ENCODE data around the gene TRIM56.

GRCh38 chr7:101137651-101138212 lies 52.5 kb downstream of the TRIM56 start:
- TF ChIP-seq CTCF (IDR thresholded peaks at IDR 0.05): no peak
- no peak for TF ChIP-seq POLR2A (IDR thresholded peaks at IDR 0.05)
